IPS DF 19.7 (cell line): ENCODE data around the gene GJA10.
"Not testable (repeated sequence)": the region's sequence is repeated elsewhere in the genome, so short reads cannot be mapped to it uniquely, and the experiment has no call there.

Source experiments
- DNase-seq: peaks from one replicate; pipeline ENCODE4 v3.0.0-alpha.2; 2013; ENCODE audit warnings: low read depth, low spot score

Gene GJA10

DNA sequence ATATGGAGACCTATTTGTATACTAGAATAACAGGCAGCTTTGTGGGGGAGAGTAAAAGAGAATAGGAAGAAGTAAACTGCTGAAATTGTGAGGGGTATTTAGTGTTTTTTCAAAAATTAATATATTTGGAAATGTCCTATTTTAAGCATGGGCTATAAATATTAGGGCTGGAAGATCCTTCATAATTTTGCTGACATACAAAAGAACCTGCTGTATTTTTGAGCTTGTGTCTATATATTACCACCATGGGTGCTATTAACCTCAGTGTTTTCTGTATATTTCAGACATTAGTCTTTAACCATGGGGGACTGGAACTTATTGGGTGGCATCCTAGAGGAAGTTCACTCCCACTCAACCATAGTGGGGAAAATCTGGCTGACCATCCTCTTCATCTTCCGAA, at the start of gene GJA10:
TSS of gene GJA10 (plus strand) at position 301 of the 400 bp plus-strand sequence. CDS start at position 301, 0 bp downstream.
- DNase-seq: no peak

DNA sequence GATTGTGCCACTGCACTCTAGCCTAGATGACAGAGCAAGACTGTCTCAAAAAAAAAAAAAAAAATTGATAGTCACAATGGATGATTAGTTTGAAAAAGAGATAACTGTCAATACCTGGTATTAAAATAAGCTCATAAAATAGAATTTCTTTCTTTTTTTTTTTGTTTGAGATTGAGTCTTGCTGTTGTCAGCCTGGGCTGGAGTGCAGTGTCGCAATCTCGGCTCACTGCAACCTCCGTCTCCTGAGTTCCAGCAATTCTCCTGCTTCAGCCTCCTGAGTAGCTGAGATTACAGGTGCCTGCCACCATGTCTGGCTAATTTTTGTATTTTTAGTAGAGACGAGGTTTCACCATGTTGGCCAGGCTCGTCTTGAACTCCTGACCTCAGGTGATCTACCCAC, 46.8 kb upstream of the GJA10 start:
- DNase-seq: not testable (repeated sequence)

DNA sequence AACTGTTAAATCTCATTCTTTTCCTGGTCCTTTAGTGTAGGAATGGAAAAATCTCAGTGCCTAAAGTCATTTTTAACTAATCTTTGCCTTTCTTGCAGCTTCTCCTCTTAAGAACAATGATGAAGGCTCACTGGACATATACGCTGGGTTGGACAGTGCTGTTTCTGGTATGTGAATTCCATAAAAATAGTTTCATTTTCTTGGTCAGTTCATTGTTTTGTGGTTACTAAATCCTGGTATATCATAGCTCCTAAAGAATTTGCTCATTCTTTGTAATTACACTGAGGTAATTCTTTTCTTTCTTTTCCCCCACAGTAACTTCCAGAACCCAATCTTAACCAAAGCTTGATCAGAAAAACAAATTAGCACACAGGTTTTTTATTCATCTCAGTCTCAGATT, 41.2 kb upstream of the GJA10 start:
- no peak for DNase-seq

DNA sequence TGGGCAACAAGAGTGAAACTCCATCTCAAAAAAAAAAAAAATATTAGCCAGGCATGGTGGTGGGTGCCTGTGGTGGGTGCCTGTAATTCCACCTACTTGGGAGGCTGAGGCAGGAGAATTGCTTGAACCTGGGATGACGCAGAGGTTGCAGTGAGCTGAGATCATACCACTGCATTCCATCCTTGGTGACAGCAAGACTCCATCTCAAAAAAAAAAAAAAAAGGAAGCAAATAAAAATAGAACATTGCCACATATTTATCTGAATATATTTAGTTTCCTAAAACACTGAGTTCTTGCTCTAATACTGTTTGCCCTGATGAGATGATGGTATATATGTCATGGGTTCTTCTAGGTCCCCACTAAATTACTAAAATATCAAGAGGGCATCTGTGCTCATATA, 36.2 kb upstream of the GJA10 start:
- no peak for DNase-seq

DNA sequence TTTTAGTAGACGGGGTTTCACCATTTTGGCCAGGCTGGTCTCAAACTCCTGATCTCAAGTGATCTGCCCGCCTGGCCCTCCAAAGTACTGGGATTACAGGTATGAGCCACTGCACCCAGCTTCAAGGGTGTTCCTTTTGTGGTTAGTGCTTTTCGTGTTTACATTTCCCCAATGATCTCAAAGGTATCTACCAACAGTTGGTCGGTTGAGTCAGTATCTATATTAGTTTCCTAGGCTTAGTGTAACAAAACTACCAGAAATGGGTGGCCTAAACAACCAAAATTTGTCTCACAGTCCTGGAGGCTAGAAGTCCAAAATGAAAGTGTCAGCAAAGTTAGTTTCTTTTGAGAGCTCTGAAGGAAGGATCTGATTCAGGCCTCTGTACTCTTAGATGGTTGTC, 34.5 kb upstream of the GJA10 start:
- DNase-seq: no peak

DNA sequence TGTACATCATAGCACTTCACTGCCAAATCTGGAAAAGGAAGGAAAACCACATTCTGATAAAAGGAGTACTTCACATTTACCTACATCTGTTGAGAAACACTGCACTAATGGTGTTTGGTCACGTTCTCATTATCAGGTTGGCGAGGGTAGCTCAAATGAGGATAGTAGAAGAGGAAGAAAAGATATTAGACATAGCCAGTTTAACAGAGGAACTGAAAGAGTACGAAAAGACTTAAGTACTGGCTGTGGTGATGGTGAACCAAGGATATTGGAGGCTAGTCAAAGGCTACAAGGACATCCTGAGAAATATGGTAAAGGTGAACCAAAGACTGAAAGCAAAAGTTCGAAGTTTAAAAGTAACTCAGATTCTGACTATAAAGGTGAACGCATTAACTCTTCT, 32.0 kb upstream of the GJA10 start:
- DNase-seq: no peak

DNA sequence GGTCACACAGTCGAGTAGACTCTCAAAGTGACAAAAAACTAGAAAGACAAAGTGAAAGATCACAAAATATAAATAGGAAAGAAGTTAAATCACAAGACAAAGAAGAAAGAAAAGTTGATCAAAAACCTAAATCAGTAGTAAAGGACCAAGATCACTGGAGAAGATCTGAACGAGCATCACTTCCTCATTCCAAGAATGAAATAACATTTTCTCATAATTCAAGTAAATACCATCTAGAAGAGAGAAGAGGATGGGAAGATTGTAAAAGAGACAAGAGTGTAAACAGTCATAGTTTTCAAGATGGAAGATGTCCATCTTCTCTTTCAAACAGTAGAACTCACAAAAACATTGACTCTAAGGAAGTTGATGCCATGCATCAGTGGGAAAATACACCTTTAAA, 31.6 kb upstream of the GJA10 start:
- no peak for DNase-seq

DNA sequence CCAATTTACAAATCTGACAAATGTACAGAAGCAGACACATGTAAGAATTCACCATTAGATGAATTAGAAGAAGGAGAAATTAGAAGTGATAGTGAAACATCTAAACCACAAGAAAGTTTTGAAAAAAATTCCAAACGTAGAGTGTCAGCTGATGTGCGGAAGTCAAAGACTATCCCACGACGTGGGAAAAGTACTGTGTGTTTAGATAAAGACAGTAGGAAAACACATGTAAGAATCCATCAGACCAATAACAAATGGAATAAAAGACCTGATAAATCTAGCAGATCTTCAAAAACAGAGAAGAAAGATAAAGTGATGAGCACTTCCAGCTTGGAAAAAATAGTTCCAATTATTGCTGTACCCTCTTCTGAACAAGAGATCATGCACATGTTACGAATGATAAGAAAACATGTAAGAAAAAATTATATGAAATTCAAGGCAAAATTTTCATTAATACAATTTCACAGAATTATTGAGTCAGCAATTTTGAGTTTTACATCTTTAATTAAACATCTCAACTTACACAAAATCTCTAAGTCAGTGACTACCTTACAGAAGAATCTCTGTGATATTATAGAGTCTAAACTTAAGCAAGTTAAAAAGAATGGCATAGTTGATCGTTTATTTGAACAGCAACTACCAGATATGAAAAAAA, 28.1 kb upstream of the GJA10 start:
- DNase-seq: no peak

DNA sequence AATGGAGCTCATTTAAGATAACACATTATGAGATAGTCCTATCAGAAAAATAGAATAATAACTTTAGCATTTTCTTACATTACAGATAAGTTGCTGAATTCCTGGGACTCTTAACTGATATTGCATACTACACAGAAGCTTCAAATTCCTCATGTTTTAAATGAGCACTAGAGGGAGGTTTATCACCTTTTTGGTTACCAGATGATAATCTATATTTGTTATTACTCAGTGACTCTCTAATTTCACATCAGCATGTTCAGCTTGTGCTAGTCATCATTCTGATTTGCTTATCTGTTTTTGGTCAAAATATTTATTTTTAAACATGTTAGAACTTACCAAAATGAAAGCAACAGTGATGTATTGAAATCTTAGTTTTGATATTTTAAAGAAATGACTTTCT, 20.5 kb upstream of the GJA10 start:
- no peak for DNase-seq

DNA sequence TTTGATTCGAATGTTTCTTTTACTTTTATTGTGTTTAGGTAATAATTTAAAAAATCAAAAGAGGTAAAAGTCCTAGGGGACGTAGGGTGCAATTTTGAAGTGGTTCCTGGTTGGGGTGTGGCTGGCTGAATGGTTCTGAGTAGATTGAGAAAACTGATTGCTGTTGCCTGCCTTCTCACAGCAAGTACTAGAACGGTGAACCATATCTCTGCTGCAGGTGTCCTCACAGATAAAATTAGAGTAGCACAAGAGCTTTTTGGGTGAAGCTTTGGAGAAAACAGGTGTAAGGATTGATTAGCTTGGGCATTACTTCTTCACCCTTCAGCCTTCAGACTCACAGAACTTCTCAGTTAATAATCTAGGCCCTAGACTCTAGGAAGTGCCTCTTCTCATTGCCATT, 19.8 kb upstream of the GJA10 start:
- no peak for DNase-seq

DNA sequence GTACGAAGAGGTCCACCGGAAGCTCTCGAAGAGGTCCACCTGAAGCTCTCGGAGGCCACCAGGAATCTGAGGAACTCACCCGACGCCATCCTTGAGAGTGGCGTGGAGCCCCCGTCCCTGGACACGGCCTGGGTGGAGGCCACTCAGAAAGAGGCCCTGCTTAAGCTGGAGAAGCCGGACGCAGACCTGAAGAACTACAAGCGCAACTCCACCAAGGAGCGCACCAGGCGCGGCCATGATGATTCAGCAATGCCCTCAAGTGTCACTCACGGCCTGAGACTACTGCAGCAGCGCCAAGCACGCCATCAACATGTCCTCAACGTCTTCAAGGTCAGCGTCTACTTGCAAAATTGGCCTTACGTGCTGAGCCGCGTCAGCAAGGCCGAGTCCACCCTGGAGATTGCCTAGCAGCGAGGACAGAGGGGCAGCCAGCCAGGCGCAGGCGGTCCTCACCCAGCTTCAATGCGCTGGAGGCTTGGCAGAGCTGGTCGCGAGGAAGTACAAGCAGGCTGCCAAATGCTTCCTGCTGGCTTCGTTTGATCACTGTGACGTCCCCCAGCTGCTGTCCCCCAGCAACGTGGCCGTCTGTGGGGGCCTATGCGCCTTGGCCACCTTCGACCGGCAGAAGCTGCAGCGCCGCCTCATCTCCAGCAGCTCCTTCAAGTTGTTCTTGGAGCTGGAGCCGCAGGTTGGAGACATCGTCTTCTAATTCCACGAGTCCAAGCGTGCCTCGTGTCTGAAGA, 7.7 kb upstream of the GJA10 start:
- no peak for DNase-seq

DNA sequence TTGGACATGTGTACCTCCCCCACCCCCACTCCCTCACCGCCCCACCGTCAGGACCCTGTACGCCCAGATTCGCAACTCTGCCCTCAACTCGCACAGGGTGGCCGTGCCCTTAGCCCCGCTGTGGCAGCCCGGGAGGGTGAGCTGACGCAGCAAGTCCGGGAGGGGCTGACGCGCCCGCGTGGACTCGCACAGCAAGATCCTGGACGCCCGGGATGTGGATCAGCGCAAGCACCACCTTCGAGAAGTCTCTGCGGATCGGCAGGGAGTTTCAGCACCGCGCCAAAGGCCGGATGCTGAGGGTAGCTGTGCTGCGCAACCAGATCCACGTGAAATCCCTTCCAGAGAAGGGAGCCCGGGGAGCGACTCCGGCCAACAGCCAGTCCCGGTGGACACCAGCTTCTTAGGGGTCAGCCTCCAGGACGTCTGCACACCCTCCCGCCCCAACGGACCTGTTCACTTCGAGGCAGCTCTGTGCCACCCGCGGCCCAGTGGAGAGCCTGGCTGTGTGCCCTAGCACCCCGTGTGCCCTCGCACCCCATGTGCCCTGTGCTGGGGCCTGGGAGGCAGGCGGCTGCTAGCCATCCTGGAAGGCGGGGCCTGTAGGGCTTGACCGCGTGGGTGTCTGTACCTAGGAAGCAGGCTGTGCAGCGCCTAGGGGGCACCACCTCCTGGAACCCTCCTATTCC, 6.7 kb upstream of the GJA10 start:
- no peak for DNase-seq

DNA sequence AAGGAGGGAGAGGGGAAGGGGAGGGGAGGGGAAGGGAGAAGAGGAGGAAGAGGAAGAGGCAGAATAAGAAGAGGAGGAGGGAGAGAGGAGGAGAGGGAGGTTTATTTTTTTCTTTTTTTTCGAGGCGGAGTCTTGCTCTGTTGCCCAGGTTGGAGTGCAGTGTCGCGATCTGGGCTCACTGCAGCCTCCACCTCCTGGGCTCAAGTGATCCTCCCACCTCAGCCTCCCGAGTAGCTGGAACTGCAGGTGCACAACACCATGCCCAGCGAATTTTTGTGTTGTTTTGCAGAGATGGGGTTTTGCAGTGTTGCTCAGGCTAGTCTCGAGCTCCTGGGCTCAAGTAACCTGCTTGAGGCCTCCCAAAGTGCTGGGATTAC, 6.1 kb upstream of the GJA10 start:
- no peak for DNase-seq

DNA sequence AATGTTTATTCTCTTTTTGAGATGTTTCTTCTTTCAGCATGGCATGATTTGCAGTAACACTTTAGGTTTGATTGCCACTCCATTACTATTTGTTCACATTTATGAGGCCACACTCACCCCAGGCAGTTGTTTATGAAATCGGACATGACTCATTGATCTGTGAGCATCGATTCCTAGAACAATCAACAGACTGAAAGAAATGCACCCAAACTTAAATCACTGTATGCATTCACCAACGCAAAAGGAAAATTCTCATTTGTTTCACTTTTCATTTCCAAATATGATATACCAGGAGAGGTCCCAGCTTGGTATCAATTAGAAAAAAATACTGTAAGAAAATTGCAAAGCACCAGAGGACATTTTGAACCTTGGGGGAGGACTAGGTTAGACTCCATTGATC, 5.4 kb upstream of the GJA10 start:
- DNase-seq: no peak

DNA sequence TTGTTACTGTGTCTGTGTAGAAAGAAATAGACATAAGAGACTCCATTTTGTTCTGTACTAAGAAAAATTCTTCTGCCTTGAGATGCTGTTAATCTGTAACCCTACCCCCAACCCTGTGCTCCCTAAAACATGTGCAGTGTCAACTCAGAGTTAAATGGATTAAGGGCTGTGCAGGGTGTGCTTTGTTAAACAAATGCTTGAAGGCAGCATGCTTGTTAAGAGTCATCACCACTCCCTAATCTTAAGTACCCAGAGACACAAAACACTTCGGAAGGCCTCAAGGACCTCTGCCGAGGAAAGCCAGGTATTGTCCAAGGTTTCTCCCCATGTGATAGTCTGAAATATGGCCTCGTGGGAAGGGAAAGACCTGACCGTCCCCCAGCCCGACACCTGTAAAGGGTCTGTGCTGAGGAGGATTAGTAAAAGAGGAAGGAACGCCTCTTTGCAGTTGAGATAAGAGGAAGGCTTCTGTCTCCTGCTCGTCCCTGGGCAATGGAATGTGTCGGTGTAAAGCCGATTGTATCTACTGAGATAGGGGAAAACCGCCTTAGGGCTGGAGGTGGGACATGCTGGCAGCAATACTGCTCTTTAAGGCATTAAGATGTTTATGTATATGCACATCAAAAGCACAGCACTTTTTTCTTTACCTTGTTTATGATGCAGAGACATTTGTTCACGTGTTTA, 3.3 kb upstream of the GJA10 start:
- DNase-seq: not testable (repeated sequence)

DNA sequence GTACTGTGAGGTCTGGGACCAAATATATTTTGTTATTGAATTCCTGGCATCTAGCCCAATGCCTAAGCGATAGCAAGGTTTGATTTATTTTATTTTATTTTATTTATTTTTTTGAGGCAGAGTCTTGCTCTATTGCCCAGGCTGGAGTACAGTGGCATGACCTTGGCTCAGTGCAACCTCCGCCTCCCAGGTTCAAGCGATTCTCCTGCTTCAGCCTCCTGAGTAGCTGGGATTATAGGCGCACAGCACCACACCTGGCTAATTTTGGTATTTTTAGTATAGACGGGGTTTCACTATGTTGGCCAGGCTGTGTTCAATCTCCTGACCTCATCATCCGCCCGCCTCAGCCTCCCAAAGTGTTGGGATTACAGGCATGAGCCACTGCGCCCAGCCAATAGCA, 1.7 kb upstream of the GJA10 start:
- not testable (repeated sequence) for DNase-seq

DNA sequence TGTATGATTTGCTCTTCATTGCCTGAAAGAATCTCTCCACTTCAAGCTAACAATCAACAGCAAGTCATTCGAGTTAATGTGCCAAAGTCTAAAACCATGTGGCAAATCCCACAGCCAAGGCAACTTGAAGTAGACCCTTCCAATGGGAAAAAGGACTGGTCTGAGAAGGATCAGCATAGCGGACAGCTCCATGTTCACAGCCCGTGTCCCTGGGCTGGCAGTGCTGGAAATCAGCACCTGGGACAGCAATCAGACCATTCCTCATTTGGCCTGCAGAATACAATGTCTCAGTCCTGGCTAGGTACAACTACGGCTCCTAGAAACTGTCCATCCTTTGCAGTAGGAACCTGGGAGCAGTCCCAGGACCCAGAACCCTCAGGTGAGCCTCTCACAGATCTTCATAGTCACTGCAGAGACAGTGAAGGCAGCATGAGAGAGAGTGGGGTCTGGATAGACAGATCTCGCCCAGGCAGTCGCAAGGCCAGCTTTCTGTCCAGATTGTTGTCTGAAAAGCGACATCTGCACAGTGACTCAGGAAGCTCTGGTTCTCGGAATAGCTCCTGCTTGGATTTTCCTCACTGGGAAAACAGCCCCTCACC, 1.1 kb downstream of the GJA10 start:
- peak; percentile 57 for DNase-seq

DNA sequence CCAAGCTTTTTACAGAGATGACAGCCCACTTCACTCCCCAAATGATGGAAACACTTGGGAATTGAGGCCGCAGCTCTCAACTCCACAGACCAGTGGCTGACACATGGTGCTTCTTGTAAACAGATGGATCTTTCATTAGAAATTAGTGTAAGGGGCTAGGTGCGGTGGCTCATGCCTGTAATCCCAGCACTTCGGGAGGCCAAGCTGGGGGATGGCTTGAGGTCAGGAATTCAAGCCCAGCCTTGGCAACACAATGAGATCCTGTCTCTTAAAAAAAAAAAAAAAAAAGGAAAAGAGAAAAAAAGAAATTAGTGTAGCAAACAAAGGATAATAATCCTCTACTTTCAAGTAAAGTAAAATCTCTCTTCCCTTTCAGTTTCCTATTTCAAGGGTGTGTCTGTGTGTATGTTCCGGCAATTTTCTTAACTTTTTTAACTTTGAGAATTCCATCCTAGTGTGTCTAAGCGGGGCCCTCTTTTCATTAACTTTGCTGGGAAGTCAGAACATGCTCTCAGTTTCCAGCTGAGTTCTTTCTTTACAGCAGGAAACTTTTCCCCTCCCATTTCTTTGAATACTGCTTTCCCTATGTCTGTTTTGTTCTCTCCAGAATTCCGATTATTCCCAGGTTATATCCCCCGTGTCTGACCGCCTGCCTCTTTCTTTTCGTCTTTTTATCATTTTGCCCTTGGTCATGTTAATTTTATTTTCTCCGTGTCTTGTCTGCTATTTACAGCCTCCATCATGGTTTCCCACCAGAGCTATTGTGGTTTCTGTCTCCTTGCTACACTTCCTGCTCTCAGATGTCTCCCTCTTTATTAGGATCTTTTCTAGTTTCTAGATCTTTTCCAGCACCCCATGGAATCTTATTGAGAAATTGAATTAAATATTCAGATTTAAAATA, 16.0 kb downstream of the GJA10 start:
- not testable (repeated sequence) for DNase-seq

DNA sequence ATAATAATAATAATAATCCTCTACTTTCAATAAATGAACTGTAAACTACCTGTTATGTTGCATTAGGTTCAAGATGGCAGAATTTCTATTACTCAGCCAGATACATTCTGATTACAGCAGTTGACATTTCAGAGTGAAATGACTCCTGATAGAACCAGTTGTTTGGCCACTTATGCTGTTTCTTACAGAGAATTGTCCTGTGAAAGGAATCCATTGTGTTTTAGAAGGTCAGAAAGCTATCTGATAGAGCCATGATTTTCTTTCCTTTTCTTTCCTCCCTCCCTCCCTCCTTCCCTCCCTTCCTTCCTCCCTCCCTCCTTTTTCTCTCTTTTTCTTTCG, 16.6 kb downstream of the GJA10 start:
- no peak for DNase-seq

DNA sequence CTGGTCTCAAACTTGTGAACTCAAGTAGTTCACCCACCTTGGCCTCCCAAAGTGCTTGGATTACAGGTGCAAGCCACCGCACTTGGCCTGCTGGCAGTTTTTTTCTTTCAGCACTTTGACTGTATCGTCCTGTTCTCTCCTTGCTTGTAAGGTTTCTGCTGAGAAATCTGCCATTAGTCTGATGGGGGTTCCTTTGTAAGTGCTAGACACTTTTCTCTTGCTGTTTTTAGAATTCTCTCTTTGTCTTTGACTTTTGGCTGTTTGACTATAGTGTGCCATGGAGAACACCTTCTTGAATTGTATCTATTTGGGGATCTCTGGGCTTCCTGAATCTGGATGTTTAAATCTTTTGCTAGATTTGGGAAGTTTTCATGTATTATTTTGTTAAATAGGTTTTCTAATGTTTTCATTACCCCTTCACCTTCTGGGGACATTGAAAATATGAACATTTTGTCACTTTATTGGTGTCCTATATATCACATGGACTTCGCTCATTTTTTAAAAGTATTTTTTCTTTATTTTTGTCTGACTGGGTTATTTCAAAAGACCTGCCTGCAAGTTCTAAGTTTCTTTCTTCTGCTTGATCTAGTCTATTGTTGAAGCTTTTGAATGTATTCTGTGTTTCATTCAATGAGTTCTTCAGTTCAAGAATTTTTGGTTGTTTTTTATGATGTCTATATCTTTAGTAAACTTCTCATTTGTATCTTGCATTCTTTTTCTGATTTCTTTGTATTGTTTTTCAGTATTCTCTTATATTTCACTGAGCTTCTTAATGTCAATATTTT, 22.1 kb downstream of the GJA10 start:
- DNase-seq: no peak
